ENCODE results near the gene GPR176.
A peak's percentile ranks its signal among the peaks of the same experiment; 100 is the strongest.

The GPR176 gene

DNA sequence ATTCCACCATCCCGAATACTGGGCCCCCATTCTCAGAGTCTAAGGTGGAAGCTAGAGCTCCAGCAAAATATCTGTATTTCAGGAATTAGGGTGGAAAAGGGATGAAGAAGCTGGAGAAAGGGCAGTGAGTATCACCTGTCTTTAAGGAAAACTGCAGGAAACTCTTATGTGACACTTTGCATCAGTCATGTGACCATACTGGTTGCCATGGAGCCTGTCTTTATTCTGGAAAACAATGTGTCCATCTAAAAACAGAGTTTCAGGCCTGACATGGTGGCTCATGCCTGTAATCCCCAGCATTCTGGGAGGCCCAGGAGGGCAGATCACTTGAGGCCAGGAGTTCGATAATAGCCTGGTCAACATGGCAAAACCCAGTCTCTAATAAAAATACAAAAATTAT lies 84.5 kb downstream of the GPR176 start:
- Histone ChIP-seq H3K23ac (ENCODE audit: low read length in 2 of 2) (no peak overlapping the region), H3K4ac (ENCODE audit: low read depth in 1 of 2, low read length in 2 of 2) (no peak overlapping the region), H3K27me3 (ENCODE audit: control insufficient read depth in 1 of 2, insufficient read depth in 1 of 2, low read length in 2 of 2) (no peaks in the 10 kb centered on the region), H3K9me3 (ENCODE audit: control insufficient read depth, low read length) (no peaks in the 10 kb centered on the region), H3K9ac (ENCODE audit: low read length) (no peak overlapping the region), H2AK5ac (ENCODE audit: low read length, severe bottlenecking) (peak overlapping the region; percentile 62), H3K4me2 (ENCODE audit: low read length, poor library complexity, severe bottlenecking) (no peak overlapping the region), H3K4me3 (ENCODE audit: insufficient read depth in 1 of 2, low read depth in 1 of 2, low read length in 2 of 2) (no peak overlapping the region), H3K18ac (ENCODE audit: low read depth in 1 of 2, low read length in 2 of 2) (no peak overlapping the region), H4K91ac (ENCODE audit: low read length) (no peak overlapping the region), H2BK15ac (ENCODE audit: low read depth, poor library complexity, severe bottlenecking) (no peak overlapping the region), H3K36me3 (ENCODE audit: control insufficient read depth in 1 of 2, insufficient read depth in 2 of 2, low read depth in 1 of 2, low read length in 2 of 2) (no peaks in the 10 kb centered on the region), H3K4me1 (ENCODE audit: control insufficient read depth, insufficient read depth, low read depth, low read length) (peaks cover 3% of the 10 kb centered on the region), H3K27ac (ENCODE audit: low read length, poor library complexity, severe bottlenecking) (no peak overlapping the region), H3K79me1 (replicated peaks; ENCODE audit: low read length, poor library complexity, severe bottlenecking) (peaks cover 24% of the 10 kb centered on the region), H2BK120ac (ENCODE audit: low read depth, low read length) (no peak overlapping the region), H4K8ac (ENCODE audit: low read length) (no peak overlapping the region), H3K14ac (ENCODE audit: low read length in 2 of 2) (no peak overlapping the region), H2BK5ac (ENCODE audit: low read depth, low read length, poor library complexity, severe bottlenecking) (no peak overlapping the region), H2AFZ (ENCODE audit: low read depth, low read length) (no peak overlapping the region), H2BK12ac (ENCODE audit: low read length in 2 of 2) (no peak overlapping the region)
- WGBS = 100% methylated on average over 2 of the region's 2 CpGs
- peak; percentile 20 for DNase-seq

DNA sequence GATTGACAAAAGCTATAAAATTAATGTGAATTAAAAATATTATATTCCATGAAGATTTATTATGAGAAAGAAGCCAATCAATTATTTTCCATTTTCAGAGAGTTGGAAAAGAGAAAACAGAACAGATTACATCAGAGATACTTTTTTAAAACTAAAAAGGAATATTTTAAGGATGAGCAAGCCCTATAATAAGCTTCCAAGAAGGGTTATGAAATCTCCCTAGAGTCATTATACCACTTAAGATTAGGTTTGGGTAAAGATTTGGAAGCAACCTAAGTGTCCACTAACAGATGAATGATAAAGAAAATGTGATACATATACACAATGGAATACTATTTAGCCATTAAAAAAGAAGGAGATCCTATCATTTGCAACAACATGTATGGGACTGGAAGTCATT lies 85.8 kb downstream of the GPR176 start:
- Histone ChIP-seq H2BK5ac (ENCODE audit: low read depth, low read length, poor library complexity, severe bottlenecking) (no peak overlapping the region), H3K79me1 (replicated peaks; ENCODE audit: low read length, poor library complexity, severe bottlenecking) (peaks cover 24% of the 10 kb centered on the region), H2BK12ac (ENCODE audit: low read length in 2 of 2) (no peak overlapping the region), H2AFZ (ENCODE audit: low read depth, low read length) (no peak overlapping the region), H3K4me2 (ENCODE audit: low read length, poor library complexity, severe bottlenecking) (no peak overlapping the region), H2BK15ac (ENCODE audit: low read depth, poor library complexity, severe bottlenecking) (no peak overlapping the region), H3K9me3 (ENCODE audit: control insufficient read depth, low read length) (no peaks in the 10 kb centered on the region), H4K8ac (ENCODE audit: low read length) (no peak overlapping the region), H3K27ac (ENCODE audit: low read length, poor library complexity, severe bottlenecking) (no peak overlapping the region), H3K23ac (ENCODE audit: low read length in 2 of 2) (no peak overlapping the region), H4K91ac (ENCODE audit: low read length) (no peak overlapping the region), H3K27me3 (ENCODE audit: control insufficient read depth in 1 of 2, insufficient read depth in 1 of 2, low read length in 2 of 2) (no peaks in the 10 kb centered on the region), H3K14ac (ENCODE audit: low read length in 2 of 2) (no peak overlapping the region), H3K4ac (ENCODE audit: low read depth in 1 of 2, low read length in 2 of 2) (no peak overlapping the region), H3K4me3 (ENCODE audit: insufficient read depth in 1 of 2, low read depth in 1 of 2, low read length in 2 of 2) (peak overlapping the region in 1 of 2 experiments; percentile 67), H3K18ac (ENCODE audit: low read depth in 1 of 2, low read length in 2 of 2) (no peak overlapping the region), H2BK120ac (ENCODE audit: low read depth, low read length) (no peak overlapping the region), H3K9ac (ENCODE audit: low read length) (peak overlapping the region; percentile 84), H2AK5ac (ENCODE audit: low read length, severe bottlenecking) (no peak overlapping the region), H3K4me1 (ENCODE audit: control insufficient read depth, insufficient read depth, low read depth, low read length) (peaks cover 3% of the 10 kb centered on the region), H3K36me3 (ENCODE audit: control insufficient read depth in 1 of 2, insufficient read depth in 2 of 2, low read depth in 1 of 2, low read length in 2 of 2) (no peaks in the 10 kb centered on the region)
- peak; percentile 40 for DNase-seq

DNA sequence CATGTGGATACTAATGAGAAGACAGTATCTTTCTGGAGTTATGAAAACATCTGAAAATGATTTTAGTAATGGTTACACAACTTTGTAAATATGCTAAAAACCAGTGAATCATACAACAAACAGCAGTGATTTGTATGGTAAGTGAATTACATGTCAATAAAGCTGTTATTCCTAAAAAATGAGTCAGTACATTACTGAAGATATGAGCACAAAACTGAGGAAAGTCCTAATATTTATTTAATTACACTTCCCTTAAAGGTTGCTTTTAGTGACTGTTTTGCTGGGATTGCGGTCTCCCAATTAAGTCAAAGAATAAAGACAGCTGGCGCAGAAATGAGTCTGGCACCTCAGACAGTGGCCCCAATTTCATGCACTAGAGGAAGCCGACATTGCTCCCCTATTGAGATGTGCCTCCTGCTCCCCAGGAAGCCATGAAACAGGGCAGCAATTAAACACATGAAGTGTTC lies 86.5 kb downstream of the GPR176 start:
- Histone ChIP-seq H2AK5ac (ENCODE audit: low read length, severe bottlenecking) (no peak overlapping the region), H2AFZ (ENCODE audit: low read depth, low read length) (no peak overlapping the region), H3K9me3 (ENCODE audit: control insufficient read depth, low read length) (no peaks in the 10 kb centered on the region), H3K4ac (ENCODE audit: low read depth in 1 of 2, low read length in 2 of 2) (no peak overlapping the region), H3K18ac (ENCODE audit: low read depth in 1 of 2, low read length in 2 of 2) (no peak overlapping the region), H3K36me3 (ENCODE audit: control insufficient read depth in 1 of 2, insufficient read depth in 2 of 2, low read depth in 1 of 2, low read length in 2 of 2) (no peaks in the 10 kb centered on the region), H4K91ac (ENCODE audit: low read length) (no peak overlapping the region), H3K79me1 (replicated peaks; ENCODE audit: low read length, poor library complexity, severe bottlenecking) (peaks cover 27% of the 10 kb centered on the region), H2BK12ac (ENCODE audit: low read length in 2 of 2) (no peak overlapping the region), H3K9ac (ENCODE audit: low read length) (peak overlapping the region; percentile 84), H2BK15ac (ENCODE audit: low read depth, poor library complexity, severe bottlenecking) (no peak overlapping the region), H2BK5ac (ENCODE audit: low read depth, low read length, poor library complexity, severe bottlenecking) (no peak overlapping the region), H2BK120ac (ENCODE audit: low read depth, low read length) (no peak overlapping the region), H3K23ac (ENCODE audit: low read length in 2 of 2) (no peak overlapping the region), H4K8ac (ENCODE audit: low read length) (no peak overlapping the region), H3K4me2 (ENCODE audit: low read length, poor library complexity, severe bottlenecking) (peak overlapping the region; percentile 27), H3K4me3 (ENCODE audit: insufficient read depth in 1 of 2, low read depth in 1 of 2, low read length in 2 of 2) (peak overlapping the region in 1 of 2 experiments; percentile 67), H3K27ac (ENCODE audit: low read length, poor library complexity, severe bottlenecking) (peak overlapping the region; percentile 59), H3K4me1 (ENCODE audit: control insufficient read depth, insufficient read depth, low read depth, low read length) (peaks cover 5% of the 10 kb centered on the region), H3K14ac (ENCODE audit: low read length in 2 of 2) (no peak overlapping the region), H3K27me3 (ENCODE audit: control insufficient read depth in 1 of 2, insufficient read depth in 1 of 2, low read length in 2 of 2) (no peaks in the 10 kb centered on the region)
- DNase-seq = no peak
- WGBS = 94% methylated on average over 3 of the region's 3 CpGs

DNA sequence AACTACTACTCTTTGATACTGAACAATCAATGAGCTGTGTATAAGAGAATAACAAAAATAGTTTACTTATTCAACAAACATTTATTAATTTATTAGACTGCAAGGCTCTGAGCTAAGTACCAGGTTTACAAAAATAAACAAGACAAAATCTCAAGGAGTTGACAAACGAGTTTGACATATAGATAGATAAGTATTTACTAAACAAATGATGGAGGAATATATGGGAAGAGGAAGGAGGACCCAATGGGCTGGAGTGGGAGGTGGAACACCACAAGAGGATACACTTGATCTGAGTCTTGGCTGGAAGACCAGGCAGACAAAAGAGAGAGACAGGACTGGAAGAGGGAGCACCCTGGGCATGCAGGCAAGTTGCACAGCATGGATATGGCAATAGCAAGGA lies 89.9 kb downstream of the GPR176 start:
- H3K9ac ChIP-seq (ENCODE audit: low read length) = no peak overlapping the region
- no peak overlapping the region for H3K27ac ChIP-seq (ENCODE audit: low read length, poor library complexity, severe bottlenecking)
- no peak overlapping the region for H3K4me2 ChIP-seq (ENCODE audit: low read length, poor library complexity, severe bottlenecking)
- no peak overlapping the region for H4K8ac ChIP-seq (ENCODE audit: low read length)
- no peak overlapping the region for H3K4me3 ChIP-seq (ENCODE audit: insufficient read depth in 1 of 2, low read depth in 1 of 2, low read length in 2 of 2)
- peaks cover 0 to 3% of the 10 kb centered on the region in 2 experiments for H3K36me3 ChIP-seq (ENCODE audit: control insufficient read depth in 1 of 2, insufficient read depth in 2 of 2, low read depth in 1 of 2, low read length in 2 of 2)
- no peak overlapping the region for H2AFZ ChIP-seq (ENCODE audit: low read depth, low read length)
- no peak overlapping the region for H2BK12ac ChIP-seq (ENCODE audit: low read length in 2 of 2)
- no peak overlapping the region for H2BK120ac ChIP-seq (ENCODE audit: low read depth, low read length)
- no peak overlapping the region for H2BK5ac ChIP-seq (ENCODE audit: low read depth, low read length, poor library complexity, severe bottlenecking)
- H3K18ac ChIP-seq (ENCODE audit: low read depth in 1 of 2, low read length in 2 of 2) = no peak overlapping the region
- DNase-seq = no peak
- H4K91ac ChIP-seq (ENCODE audit: low read length) = no peak overlapping the region
- no peaks in the 10 kb centered on the region for H3K9me3 ChIP-seq (ENCODE audit: control insufficient read depth, low read length)
- no peak overlapping the region for H2BK15ac ChIP-seq (ENCODE audit: low read depth, poor library complexity, severe bottlenecking)
- H3K14ac ChIP-seq (ENCODE audit: low read length in 2 of 2) = no peak overlapping the region
- H3K4ac ChIP-seq (ENCODE audit: low read depth in 1 of 2, low read length in 2 of 2) = no peak overlapping the region
- peaks cover 34% of the 10 kb centered on the region for H3K79me1 ChIP-seq (replicated peaks; ENCODE audit: low read length, poor library complexity, severe bottlenecking)
- 44% methylated on average over 1 of the region's 1 CpG for WGBS
- no peaks in the 10 kb centered on the region for H3K27me3 ChIP-seq (ENCODE audit: control insufficient read depth in 1 of 2, insufficient read depth in 1 of 2, low read length in 2 of 2)
- no peak overlapping the region for H2AK5ac ChIP-seq (ENCODE audit: low read length, severe bottlenecking)
- H3K4me1 ChIP-seq (ENCODE audit: control insufficient read depth, insufficient read depth, low read depth, low read length) = peaks cover 8% of the 10 kb centered on the region
- no peak overlapping the region for H3K23ac ChIP-seq (ENCODE audit: low read length in 2 of 2)

All from mesenchymal stem cell (in vitro differentiated cells and primary cell).